ENCODE measurements around the gene BEX3. TPM values are rescaled to one million over a fixed set of nuclear protein-coding genes. Genes with fewer than 3 reads are reported as not detected.

Gene BEX3
- total RNA-seq, 1 experiment from 2014 or later = 263 TPM

DNA sequence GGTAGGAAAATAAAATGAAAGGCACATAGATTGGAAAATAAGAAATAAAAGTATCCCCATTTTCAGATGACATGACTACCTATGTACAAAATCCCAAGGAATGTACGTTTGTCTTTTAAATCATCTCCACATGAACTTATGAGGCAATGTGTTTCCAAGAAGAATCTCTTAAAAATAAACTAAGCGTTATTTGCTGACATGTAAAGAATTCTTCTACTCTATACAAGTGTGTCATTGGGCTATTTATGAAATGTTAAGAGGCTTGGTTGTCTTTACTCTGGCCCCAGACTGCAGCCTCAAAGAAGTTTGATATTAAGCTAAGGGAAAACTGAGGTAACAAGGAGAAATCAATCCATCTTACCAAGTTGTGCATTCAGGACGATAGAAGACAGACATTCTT lies 17.1 kb downstream of the BEX3 start:
- no peak for TF ChIP-seq MYBL2 (CRISPR knock-in tag; IDR thresholded peaks at IDR 0.05)
- TF ChIP-seq ZNF121 (CRISPR knock-in tag; IDR thresholded peaks at IDR 0.05) = no peak
- TF ChIP-seq JAZF1 (CRISPR knock-in tag; IDR thresholded peaks at IDR 0.05) = no peak
- no peak for TF ChIP-seq ZNF671 (CRISPR knock-in tag; IDR thresholded peaks at IDR 0.05)
- TF ChIP-seq, protein P1, sequence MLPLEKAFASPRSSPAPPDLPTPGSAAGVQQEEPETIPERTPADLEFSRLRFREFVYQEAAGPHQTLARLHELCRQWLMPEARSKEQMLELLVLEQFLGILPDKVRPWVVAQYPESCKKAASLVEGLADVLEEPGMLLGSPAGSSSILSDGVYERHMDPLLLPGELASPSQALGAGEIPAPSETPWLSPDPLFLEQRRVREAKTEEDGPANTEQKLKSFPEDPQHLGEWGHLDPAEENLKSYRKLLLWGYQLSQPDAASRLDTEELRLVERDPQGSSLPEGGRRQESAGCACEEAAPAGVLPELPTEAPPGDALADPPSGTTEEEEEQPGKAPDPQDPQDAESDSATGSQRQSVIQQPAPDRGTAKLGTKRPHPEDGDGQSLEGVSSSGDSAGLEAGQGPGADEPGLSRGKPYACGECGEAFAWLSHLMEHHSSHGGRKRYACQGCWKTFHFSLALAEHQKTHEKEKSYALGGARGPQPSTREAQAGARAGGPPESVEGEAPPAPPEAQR (CRISPR knock-in tag; IDR thresholded peaks at IDR 0.05) = no peak
- no peak for TF ChIP-seq ATF1 (CRISPR knock-in tag; IDR thresholded peaks at IDR 0.05)
- TF ChIP-seq ZNF423 (CRISPR knock-in tag; IDR thresholded peaks at IDR 0.05) = no peak
- no peak for TF ChIP-seq IRF2 (CRISPR knock-in tag; IDR thresholded peaks at IDR 0.05; ENCODE audit: borderline replicate concordance, low read depth)
- TF ChIP-seq TEAD4 (CRISPR knock-in tag; IDR thresholded peaks at IDR 0.05) = no peak
- no peak for TF ChIP-seq ATF2 (CRISPR knock-in tag; IDR thresholded peaks at IDR 0.05; ENCODE audit: borderline replicate concordance, low read depth)
- no peak for TF ChIP-seq ZNF263 (CRISPR knock-in tag; IDR thresholded peaks at IDR 0.05; ENCODE audit: low read depth)
- TF ChIP-seq, protein P2, sequence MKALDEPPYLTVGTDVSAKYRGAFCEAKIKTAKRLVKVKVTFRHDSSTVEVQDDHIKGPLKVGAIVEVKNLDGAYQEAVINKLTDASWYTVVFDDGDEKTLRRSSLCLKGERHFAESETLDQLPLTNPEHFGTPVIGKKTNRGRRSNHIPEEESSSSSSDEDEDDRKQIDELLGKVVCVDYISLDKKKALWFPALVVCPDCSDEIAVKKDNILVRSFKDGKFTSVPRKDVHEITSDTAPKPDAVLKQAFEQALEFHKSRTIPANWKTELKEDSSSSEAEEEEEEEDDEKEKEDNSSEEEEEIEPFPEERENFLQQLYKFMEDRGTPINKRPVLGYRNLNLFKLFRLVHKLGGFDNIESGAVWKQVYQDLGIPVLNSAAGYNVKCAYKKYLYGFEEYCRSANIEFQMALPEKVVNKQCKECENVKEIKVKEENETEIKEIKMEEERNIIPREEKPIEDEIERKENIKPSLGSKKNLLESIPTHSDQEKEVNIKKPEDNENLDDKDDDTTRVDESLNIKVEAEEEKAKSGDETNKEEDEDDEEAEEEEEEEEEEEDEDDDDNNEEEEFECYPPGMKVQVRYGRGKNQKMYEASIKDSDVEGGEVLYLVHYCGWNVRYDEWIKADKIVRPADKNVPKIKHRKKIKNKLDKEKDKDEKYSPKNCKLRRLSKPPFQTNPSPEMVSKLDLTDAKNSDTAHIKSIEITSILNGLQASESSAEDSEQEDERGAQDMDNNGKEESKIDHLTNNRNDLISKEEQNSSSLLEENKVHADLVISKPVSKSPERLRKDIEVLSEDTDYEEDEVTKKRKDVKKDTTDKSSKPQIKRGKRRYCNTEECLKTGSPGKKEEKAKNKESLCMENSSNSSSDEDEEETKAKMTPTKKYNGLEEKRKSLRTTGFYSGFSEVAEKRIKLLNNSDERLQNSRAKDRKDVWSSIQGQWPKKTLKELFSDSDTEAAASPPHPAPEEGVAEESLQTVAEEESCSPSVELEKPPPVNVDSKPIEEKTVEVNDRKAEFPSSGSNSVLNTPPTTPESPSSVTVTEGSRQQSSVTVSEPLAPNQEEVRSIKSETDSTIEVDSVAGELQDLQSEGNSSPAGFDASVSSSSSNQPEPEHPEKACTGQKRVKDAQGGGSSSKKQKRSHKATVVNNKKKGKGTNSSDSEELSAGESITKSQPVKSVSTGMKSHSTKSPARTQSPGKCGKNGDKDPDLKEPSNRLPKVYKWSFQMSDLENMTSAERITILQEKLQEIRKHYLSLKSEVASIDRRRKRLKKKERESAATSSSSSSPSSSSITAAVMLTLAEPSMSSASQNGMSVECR (CRISPR knock-in tag; IDR thresholded peaks at IDR 0.05; ENCODE audit: borderline replicate concordance) = no peak
- H3K9me3 Mint-ChIP-seq = no peaks in the 10 kb centered on the region

GRCh38 chrX:103396186-103396585 lies 19.8 kb downstream of the BEX3 start:
- peaks cover 56% of the 10 kb centered on the region for H3K27me3 Mint-ChIP-seq (ENCODE audit: low read depth)
- ChIA-PET CTCF (no interaction called here), POLR2A (no interaction called here)
- TF ChIP-seq ZNF219 (CRISPR knock-in tag; IDR thresholded peaks at IDR 0.05; ENCODE audit: borderline replicate concordance) (no peak), OVOL2 (CRISPR knock-in tag; IDR thresholded peaks at IDR 0.05; ENCODE audit: borderline replicate concordance) (no peak), NR3C1 (CRISPR knock-in tag; conservative IDR thresholded peaks at IDR 0.05; ENCODE audit: low read depth) (no peak), KAT7 (CRISPR knock-in tag; IDR thresholded peaks at IDR 0.05; ENCODE audit: borderline replicate concordance) (no peak), EMX1 (CRISPR knock-in tag; IDR thresholded peaks at IDR 0.05) (no peak), IRF2 (CRISPR knock-in tag; IDR thresholded peaks at IDR 0.05; ENCODE audit: borderline replicate concordance, low read depth) (no peak), HMGA2 (CRISPR knock-in tag; IDR thresholded peaks at IDR 0.05) (no peak), HMGXB4 (CRISPR knock-in tag; IDR thresholded peaks at IDR 0.05) (no peak), GABPB1 (CRISPR knock-in tag; IDR thresholded peaks at IDR 0.05) (no peak), ESRRA (CRISPR knock-in tag; IDR thresholded peaks at IDR 0.05; ENCODE audit: borderline replicate concordance) (no peak), NR1H2 (CRISPR knock-in tag; IDR thresholded peaks at IDR 0.05) (no peak), FOXK1 (CRISPR knock-in tag; IDR thresholded peaks at IDR 0.05) (no peak), SMAD4 (CRISPR knock-in tag; IDR thresholded peaks at IDR 0.05) (no peak), TEAD4 (CRISPR knock-in tag; IDR thresholded peaks at IDR 0.05) (no peak)
- no peaks in the 10 kb centered on the region for H3K9me3 Mint-ChIP-seq
- DNase-seq (ENCODE audit: low spot score) (no peak), ATAC-seq (no peak)
- H3K4me1 Mint-ChIP-seq = no peaks in the 10 kb centered on the region
- no peak overlapping the region for H3K27ac Mint-ChIP-seq
- no peak overlapping the region for H3K4me3 Mint-ChIP-seq
- H3K36me3 Mint-ChIP-seq = no peaks in the 10 kb centered on the region

More for the DNA sequence above, 17.1 kb downstream of the BEX3 start:
- peaks cover 48% of the 10 kb centered on the region for H3K27me3 Mint-ChIP-seq (ENCODE audit: low read depth)
- ATAC-seq (no peak), DNase-seq (ENCODE audit: low spot score) (no peak)
- peaks cover 4% of the 10 kb centered on the region; the same call in 1 of the 2 replicates for H3K4me1 Mint-ChIP-seq
- H3K4me3 Mint-ChIP-seq = no peak overlapping the region
- CTCF ChIA-PET = no interaction called here
- no peak overlapping the region for H3K27ac Mint-ChIP-seq
- no peaks in the 10 kb centered on the region for H3K36me3 Mint-ChIP-seq
- POLR2A ChIA-PET = no interaction called here

Measured in WTC11 (cell line).